ENCODE measurements around the gene HELZ.

GRCh38 chr17:67260170-67260987 is 15.4 kb upstream of the HELZ start:
- TF ChIP-seq CTCF (conservative IDR thresholded peaks at IDR 0.05; ENCODE audit: low read depth, low read length), result no peak
- TF ChIP-seq EZH2 (IDR thresholded peaks at IDR 0.05; ENCODE audit: low read length, unreplicated experiment), result no peak

All from PC-3 (cell line).